ENCODE results near the gene PFDN6. TPM values are rescaled to one million over a fixed set of nuclear protein-coding genes. Genes with fewer than 3 reads are reported as not detected.

Gene PFDN6
- total and polyA plus RNA-seq, 2 of the 13 experiments (the other 11 are each of a cell fraction or from before 2014, with no cell fraction given) = 75.5 to 87.0 TPM

GRCh38 chr6:33272275-33273128 lies 16.9 kb upstream of the PFDN6 start (continued):
- TF ChIP-seq ZNF710 (CRISPR knock-in tag; IDR thresholded peaks at IDR 0.05; ENCODE audit: borderline replicate concordance) (no peak), ZNF878 (CRISPR knock-in tag; IDR thresholded peaks at IDR 0.05) (0 out of 2 replicates have a peak, but pooled peaks have one; percentile 25), ZNF44 (CRISPR knock-in tag; IDR thresholded peaks at IDR 0.05) (0 out of 2 replicates have a peak, but pooled peaks have one; percentile 58), ZNF639 (CRISPR knock-in tag; conservative IDR thresholded peaks at IDR 0.05) (no peak), ZSCAN22 (CRISPR knock-in tag; IDR thresholded peaks at IDR 0.05) (no peak), SAP130 (CRISPR knock-in tag; IDR thresholded peaks at IDR 0.05; ENCODE audit: low read depth) (0 out of 2 replicates have a peak, but pooled peaks have one; percentile 19), DMAP1 (CRISPR knock-in tag; IDR thresholded peaks at IDR 0.05) (peak; percentile 75), ZNF468 (CRISPR knock-in tag; IDR thresholded peaks at IDR 0.05) (no peak), GABPA (IDR thresholded peaks at IDR 0.05; ENCODE audit: low read depth, low read length) (no peak), GABPA (CRISPR knock-in tag; IDR thresholded peaks at IDR 0.05; ENCODE audit: low read depth) (no peak), ZNF337 (CRISPR knock-in tag; IDR thresholded peaks at IDR 0.05; ENCODE audit: borderline replicate concordance, low read depth) (peak; percentile 17; the same call in 1 of the 2 replicates), ZNF674 (CRISPR knock-in tag; IDR thresholded peaks at IDR 0.05; ENCODE audit: low read depth) (0 out of 2 replicates have a peak, but pooled peaks have one; percentile 15), PREB (CRISPR knock-in tag; IDR thresholded peaks at IDR 0.05) (no peak), PHB2 (IDR thresholded peaks at IDR 0.05; ENCODE audit: partially characterized antibody) (no peak), RBFOX2 (IDR thresholded peaks at IDR 0.05; ENCODE audit: low read depth, low read length) (peak; percentile 66), POLR2G (IDR thresholded peaks at IDR 0.05; ENCODE audit: low read depth, low read length) (no peak), SOX13 (IDR thresholded peaks at IDR 0.05) (0 out of 2 replicates have a peak, but pooled peaks have one; percentile 0), SOX13 (CRISPR knock-in tag; conservative IDR thresholded peaks at IDR 0.05 in 1 of 2, IDR thresholded peaks at IDR 0.05 in 1 of 2) (no peak), ZFP36L1 (CRISPR knock-in tag; IDR thresholded peaks at IDR 0.05) (peak; percentile 11; the same call in 1 of the 2 replicates), LCORL (IDR thresholded peaks at IDR 0.05) (no peak), LCORL (CRISPR knock-in tag; IDR thresholded peaks at IDR 0.05) (no peak), SRSF9 (IDR thresholded peaks at IDR 0.05; ENCODE audit: borderline replicate concordance, insufficient read depth, low read depth, low read length, poor library complexity, severe bottlenecking) (no peak), BCLAF1 (IDR thresholded peaks at IDR 0.05) (no peak)
